Astrocyte of the spinal cord (primary cell): ENCODE data around the gene SMLR1.

Experiments
- DNase-seq: peaks from one replicate; pipeline ENCODE4 v3.0.0; 2011; ENCODE audit warnings: low read depth, low spot score
- H3K4me3 ChIP-seq: 2 replicates; pipeline ENCODE4 v1.5.1; 2011; ENCODE audit warnings: low read depth, mild to moderate bottlenecking, low read length, moderate library complexity
- CTCF ChIP-seq: IDR thresholded peaks from 2 replicates; pipeline ENCODE4 v1.5.1; 2012; ENCODE audit warnings: low read depth, mild to moderate bottlenecking, low read length, inconsistent platforms
- in situ Hi-C: cut with HindIII; loops from 2 replicates; pipeline ENCODE4 v1.10.0; 2017; ENCODE audit warnings: low sequenced_read_pairs

SMLR1 gene

DNA sequence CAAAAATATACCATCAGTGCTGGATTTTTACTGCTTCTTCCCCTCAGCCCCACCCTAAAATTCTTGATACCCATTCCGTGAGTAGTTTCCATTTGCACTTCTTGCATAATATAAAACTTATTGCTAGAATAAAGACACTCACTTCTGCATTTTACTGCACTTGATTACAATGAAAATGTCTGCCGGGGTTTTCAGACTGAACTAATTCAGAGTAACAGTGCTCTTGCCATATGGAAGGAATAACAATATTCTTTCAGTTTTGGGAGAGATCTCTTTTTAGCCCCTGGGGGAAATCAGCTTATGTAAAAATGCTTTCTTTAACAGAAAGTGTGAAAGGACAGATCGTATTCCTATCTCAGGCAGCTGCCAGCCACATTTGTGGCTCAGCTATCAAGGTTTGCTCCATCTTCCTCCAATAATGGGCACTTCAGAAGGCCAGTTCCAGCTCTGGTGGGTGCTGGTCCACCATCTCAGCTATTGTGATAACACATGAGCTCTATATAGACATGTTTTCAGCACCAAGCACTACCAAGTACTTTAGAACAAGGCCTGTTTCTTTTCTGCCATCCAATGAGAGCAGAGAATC is 8.9 kb downstream of the SMLR1 start:
- TF ChIP-seq CTCF = no peak
- no peak overlapping the region for H3K4me3 ChIP-seq
- no peak for DNase-seq
- in situ Hi-C loops = no loop called here

- no peak for TF ChIP-seq CTCF
- H3K4me3 ChIP-seq = no peak overlapping the region
- in situ Hi-C loops = no loop called here
- DNase-seq = no peak
Measured at GRCh38 chr6:130837067-130837466, 9.9 kb downstream of the SMLR1 start.

DNA sequence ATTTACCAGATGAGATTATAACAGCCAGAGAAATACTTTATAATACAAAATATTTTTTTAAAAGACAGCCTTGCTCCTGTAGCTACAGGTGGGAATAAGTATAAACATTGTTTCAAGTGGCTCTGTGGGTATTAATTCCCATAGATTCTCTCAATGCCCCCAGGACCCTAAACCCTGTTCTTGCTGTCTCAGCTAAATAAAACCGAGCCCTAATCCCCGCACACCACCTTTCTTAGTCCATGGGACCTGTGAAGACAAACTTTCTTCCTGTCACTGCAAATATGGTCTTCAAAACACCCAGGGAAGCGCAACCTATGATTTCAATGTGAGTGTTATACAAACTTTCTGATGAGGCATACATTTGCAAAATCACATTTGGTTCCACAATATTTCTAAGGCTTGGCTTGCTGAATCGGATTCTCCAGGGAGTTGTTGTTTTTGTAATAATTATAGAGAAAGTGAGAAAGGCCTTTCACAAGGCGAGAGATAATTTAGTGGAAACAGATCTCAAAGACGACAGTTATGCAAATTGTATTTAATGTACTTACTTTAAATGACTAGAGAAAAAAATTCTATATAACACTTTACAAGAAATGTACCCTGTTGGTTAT is 11.1 kb downstream of the SMLR1 start:
- in situ Hi-C loops = no loop called here
- no peak for TF ChIP-seq CTCF
- no peak for DNase-seq
- H3K4me3 ChIP-seq = no peak overlapping the region

DNA sequence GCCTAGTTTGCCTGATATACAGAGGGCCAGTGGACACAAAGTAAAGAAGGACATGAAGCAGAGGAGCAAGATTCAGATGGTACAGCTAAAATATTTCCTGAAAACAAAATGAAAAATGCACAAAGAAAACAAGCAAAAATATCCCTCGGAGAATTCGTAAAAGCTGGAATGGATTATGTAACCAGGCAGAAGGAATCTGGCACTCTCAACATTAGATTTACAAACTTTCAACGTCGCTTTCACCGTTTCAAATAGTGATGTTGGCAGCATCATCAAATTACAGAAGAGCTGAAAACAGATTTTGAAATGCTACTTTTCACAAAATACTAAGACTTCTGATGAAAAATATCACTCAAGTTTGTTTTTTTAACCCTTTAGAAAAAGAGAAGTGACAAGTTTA is 11.7 kb downstream of the SMLR1 start:
- DNase-seq = no peak
- no peak for TF ChIP-seq CTCF
- H3K4me3 ChIP-seq = no peak overlapping the region
- in situ Hi-C loops = no loop called here

DNA sequence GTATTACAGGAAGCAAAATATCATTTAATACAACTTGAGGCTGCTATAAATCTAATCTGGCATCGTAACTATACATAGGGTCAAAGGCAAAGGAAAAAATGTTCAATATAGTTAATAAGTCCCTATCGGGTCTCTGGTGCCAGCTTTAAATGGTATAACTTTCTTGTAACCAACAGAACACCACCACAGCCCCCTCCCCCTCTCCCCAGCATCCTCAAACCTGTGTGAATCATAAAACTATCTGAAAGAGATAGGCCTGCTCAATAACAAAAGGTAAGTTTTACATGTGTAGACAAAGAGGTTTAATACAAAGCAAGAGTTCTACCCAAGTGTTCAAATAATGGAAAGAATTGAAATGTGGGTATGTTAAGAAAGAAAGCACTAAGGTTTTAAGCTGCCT is 12.2 kb downstream of the SMLR1 start:
- no peak for DNase-seq
- TF ChIP-seq CTCF = no peak
- H3K4me3 ChIP-seq = no peak overlapping the region
- in situ Hi-C loops = no loop called here

- no peak for DNase-seq
- no peak for TF ChIP-seq CTCF
- in situ Hi-C loops = no loop called here
- no peak overlapping the region for H3K4me3 ChIP-seq
Measured at GRCh38 chr6:130840050-130840449, 12.8 kb downstream of the SMLR1 start.
